ENCODE measurements around the gene CIITA.

CIITA gene

GRCh38 chr16:10871157-10871991 lies 5.6 kb upstream of the CIITA start:
- Histone ChIP-seq H3K36me3 (ENCODE audit: control insufficient read depth, insufficient read depth, low read length) (no peaks in the 10 kb centered on the region), H3K27me3 (ENCODE audit: control insufficient read depth, insufficient read depth, low read length) (no peaks in the 10 kb centered on the region), H3K9me3 (ENCODE audit: control insufficient read depth, insufficient read depth, low read length) (no peaks in the 10 kb centered on the region), H3K4me3 (ENCODE audit: low read depth, low read length) (no peak overlapping the region), H3K4me1 (ENCODE audit: control insufficient read depth, insufficient read depth, low read length) (no peaks in the 10 kb centered on the region), H3K9ac (ENCODE audit: low read depth, low read length) (no peak overlapping the region)

DNA sequence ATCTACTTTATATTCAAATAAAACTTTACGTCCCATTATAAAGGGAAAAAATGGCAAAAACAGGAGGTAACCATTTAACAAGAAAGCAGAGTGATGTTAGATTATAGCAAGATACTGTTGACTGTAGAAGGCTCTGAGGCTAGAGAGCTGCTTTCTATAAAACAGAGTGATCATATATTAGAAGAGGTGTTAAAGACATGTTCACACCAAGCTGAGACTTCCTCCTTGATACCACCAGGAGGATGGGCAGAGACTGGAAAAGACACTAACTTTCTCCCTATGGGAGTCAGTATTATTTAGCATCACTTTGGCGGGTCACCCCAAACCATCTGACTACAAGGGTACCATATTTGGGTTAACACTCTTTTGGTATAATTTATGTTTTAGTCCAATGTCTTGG lies 687 bp upstream of the CIITA start:
- Histone ChIP-seq H3K9me3 (ENCODE audit: control insufficient read depth, insufficient read depth, low read length) (no peaks in the 10 kb centered on the region), H3K4me3 (ENCODE audit: low read depth, low read length) (no peak overlapping the region), H3K4me1 (ENCODE audit: control insufficient read depth, insufficient read depth, low read length) (peaks cover 6% of the 10 kb centered on the region), H3K9ac (ENCODE audit: low read depth, low read length) (no peak overlapping the region), H3K36me3 (ENCODE audit: control insufficient read depth, insufficient read depth, low read length) (no peaks in the 10 kb centered on the region), H3K27me3 (ENCODE audit: control insufficient read depth, insufficient read depth, low read length) (peaks cover 38% of the 10 kb centered on the region)

GRCh38 chr16:10877472-10877946 lies 507 bp downstream of the CIITA start:
- no peaks in the 10 kb centered on the region for H3K9me3 ChIP-seq (ENCODE audit: control insufficient read depth, insufficient read depth, low read length)
- H3K9ac ChIP-seq (ENCODE audit: low read depth, low read length): no peak overlapping the region
- H3K4me3 ChIP-seq (ENCODE audit: low read depth, low read length): no peak overlapping the region
- no peaks in the 10 kb centered on the region for H3K36me3 ChIP-seq (ENCODE audit: control insufficient read depth, insufficient read depth, low read length)
- peaks cover 6% of the 10 kb centered on the region for H3K4me1 ChIP-seq (ENCODE audit: control insufficient read depth, insufficient read depth, low read length)
- H3K27me3 ChIP-seq (ENCODE audit: control insufficient read depth, insufficient read depth, low read length): peaks cover 41% of the 10 kb centered on the region

GRCh38 chr16:10878328-10878643 lies 1.3 kb downstream of the CIITA start:
- Histone ChIP-seq H3K4me1 (ENCODE audit: control insufficient read depth, insufficient read depth, low read length) (peaks cover 6% of the 10 kb centered on the region), H3K4me3 (ENCODE audit: low read depth, low read length) (peak overlapping the region; percentile 47), H3K9ac (ENCODE audit: low read depth, low read length) (no peak overlapping the region), H3K36me3 (ENCODE audit: control insufficient read depth, insufficient read depth, low read length) (no peaks in the 10 kb centered on the region), H3K27me3 (ENCODE audit: control insufficient read depth, insufficient read depth, low read length) (peaks cover 41% of the 10 kb centered on the region), H3K9me3 (ENCODE audit: control insufficient read depth, insufficient read depth, low read length) (no peaks in the 10 kb centered on the region)

DNA sequence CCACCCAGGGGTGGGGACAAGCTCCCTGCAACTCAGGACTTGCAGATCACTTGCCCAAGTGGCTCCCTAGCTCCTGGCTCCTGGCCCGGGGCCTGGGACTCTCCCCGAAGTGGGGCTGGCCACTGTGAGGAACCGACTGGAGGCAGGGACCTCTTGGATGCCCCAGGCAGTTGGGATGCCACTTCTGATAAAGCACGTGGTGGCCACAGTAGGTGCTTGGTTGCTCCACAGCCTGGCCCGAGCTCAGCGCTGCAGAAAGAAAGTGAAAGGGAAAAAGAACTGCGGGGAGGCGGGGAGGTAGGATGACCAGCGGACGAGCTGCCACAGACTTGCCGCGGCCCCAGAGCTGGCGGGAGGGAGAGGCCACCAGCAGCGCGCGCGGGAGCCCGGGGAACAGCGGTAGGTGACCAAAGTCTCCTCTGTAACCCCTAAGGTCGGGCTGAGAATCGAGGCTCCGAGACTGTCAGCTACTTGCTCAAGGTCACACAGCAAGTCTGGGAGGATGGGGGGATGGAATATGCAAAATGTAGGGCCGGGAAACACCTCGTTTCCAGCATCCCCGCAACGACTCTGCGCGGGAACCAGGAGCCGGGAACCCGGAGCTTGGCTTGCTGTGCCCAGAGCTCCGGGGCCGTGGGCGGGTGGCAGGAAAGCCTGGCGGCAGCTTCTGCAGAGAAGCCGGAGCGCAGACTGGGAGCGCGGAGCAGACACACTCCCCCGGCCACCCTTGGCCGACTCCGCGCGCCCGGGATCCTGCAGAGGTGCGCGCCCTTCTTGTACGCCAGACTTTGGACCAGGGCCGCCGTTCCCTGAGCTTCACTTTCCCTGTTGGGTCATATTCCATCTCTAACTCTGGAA lies 1.9 kb downstream of the CIITA start:
- Histone ChIP-seq H3K9me3 (ENCODE audit: control insufficient read depth, insufficient read depth, low read length) (no peaks in the 10 kb centered on the region), H3K4me3 (ENCODE audit: low read depth, low read length) (peak overlapping the region; percentile 47), H3K4me1 (ENCODE audit: control insufficient read depth, insufficient read depth, low read length) (peaks cover 6% of the 10 kb centered on the region), H3K9ac (ENCODE audit: low read depth, low read length) (no peak overlapping the region), H3K27me3 (ENCODE audit: control insufficient read depth, insufficient read depth, low read length) (peaks cover 41% of the 10 kb centered on the region), H3K36me3 (ENCODE audit: control insufficient read depth, insufficient read depth, low read length) (no peaks in the 10 kb centered on the region)

DNA sequence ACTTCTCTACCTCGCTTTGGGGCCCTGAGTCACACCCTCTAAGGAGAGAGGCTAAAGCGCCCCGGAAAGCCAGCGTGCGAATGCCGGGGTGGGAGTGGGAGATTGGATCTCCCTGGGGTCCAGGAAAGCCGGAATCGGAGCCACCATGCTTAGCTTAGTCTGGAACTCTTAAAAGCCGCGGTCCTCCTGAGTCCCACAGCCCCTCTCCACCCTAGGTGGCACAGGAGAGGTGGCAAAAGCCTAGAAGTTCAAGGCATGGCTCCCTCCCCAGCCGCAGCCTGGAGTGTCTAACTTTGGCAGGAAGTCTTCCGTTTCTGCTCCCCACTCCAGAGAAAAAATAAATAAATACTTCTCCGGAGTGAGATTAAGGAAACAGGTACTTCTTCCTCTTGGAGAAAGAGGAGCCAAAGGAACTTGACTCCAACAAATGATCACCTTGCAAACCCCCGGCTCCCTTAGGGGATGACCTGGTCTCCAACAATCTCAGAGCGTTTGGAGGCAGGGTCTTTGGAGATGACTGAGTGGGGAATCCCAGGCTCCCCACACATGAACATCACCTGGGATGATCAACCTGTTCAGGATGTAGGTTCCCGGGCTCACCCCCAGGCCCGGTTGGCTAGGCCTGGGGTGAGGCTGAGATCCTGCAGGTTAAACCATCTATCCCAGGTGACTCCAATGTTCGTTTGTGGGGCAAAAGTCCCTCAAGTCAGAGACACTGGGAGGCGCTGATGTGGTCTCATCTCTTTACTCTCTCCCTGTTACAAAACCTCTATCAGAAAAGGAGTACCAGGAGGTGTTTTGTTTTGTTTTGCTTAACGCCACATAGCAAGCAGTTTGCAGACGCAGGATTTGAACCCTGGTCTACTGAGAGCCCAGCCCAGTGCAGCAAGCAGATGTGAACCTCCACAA lies 2.9 kb downstream of the CIITA start:
- Histone ChIP-seq H3K9ac (ENCODE audit: low read depth, low read length) (no peak overlapping the region), H3K27me3 (ENCODE audit: control insufficient read depth, insufficient read depth, low read length) (peaks cover 41% of the 10 kb centered on the region), H3K9me3 (ENCODE audit: control insufficient read depth, insufficient read depth, low read length) (no peaks in the 10 kb centered on the region), H3K4me3 (ENCODE audit: low read depth, low read length) (peak overlapping the region; percentile 47), H3K36me3 (ENCODE audit: control insufficient read depth, insufficient read depth, low read length) (no peaks in the 10 kb centered on the region), H3K4me1 (ENCODE audit: control insufficient read depth, insufficient read depth, low read length) (peaks cover 6% of the 10 kb centered on the region)

DNA sequence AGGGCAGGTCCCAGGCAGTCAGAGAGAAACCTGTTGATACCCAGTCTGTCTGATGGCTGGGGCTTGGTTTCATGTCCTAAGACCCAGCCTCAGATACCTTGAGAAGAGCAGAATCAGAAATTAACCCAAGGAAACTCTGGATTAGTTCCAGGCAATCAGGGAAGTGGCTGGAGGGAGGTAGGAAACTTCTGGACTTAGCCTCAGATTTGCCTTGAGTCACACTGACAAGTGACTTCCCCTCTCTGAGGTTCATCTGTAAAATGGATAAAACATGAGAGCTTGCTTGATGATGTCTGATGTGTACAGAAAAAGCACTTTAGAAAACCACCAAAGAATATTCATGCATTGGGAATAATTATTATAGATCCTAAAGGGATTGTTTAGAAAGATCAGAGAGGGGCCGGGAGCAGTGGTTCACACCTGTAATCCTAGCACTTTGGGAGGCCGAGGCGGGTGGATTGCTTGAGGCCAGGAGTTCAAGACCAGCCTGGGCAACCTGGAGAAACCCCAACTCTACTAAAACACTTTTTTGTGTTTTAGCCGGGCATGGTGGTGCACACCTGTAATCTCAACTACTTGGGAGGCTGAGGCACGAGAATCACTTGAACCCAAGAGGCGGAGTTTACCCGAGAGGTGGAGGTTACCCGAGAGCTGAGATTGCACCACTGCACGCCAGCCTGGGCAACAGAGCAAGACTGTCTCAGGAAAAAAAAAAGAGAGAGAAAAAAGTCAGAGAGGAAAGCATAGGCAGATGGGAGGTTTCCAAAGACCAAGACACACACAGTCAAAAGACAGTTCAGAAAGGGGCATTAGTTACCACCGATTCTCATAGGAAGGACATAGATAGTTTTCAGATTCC lies 3.8 kb downstream of the CIITA start:
- H3K9ac ChIP-seq (ENCODE audit: low read depth, low read length): no peak overlapping the region
- no peak overlapping the region for H3K4me3 ChIP-seq (ENCODE audit: low read depth, low read length)

DNA sequence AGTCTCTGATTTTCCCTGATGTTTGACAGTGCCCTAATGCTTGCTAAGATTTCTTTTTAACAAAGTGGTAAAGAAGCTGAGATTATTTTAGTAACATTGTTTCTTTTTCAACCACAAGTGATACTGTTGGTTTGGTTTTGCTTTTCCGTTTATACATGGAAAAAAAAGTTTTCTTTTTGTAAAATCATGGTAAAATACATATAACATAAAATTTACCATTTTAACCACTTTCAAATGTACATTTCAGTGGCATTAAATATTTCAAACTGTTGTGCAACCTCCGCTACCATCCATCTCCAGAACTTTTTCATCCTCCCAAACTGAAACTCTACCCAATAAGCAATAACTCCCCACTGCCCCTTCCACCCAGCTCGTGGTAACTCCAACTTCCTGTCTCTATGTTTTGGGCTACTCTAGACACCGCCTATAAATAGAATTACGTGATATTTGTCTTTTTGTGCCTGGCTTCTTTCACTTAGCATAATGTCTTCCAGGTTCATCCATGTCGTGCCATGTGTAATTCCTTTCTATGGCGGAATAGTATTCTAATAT lies 4.6 kb downstream of the CIITA start:
- Histone ChIP-seq H3K9me3 (ENCODE audit: control insufficient read depth, insufficient read depth, low read length) (no peaks in the 10 kb centered on the region), H3K36me3 (ENCODE audit: control insufficient read depth, insufficient read depth, low read length) (no peaks in the 10 kb centered on the region)

More for the DNA sequence above, 3.8 kb downstream of the CIITA start:
- no peaks in the 10 kb centered on the region for H3K36me3 ChIP-seq (ENCODE audit: control insufficient read depth, insufficient read depth, low read length)
- H3K27me3 ChIP-seq (ENCODE audit: control insufficient read depth, insufficient read depth, low read length): peaks cover 41% of the 10 kb centered on the region
- peaks cover 6% of the 10 kb centered on the region for H3K4me1 ChIP-seq (ENCODE audit: control insufficient read depth, insufficient read depth, low read length)
- H3K9me3 ChIP-seq (ENCODE audit: control insufficient read depth, insufficient read depth, low read length): no peaks in the 10 kb centered on the region

GRCh38 chr16:10883004-10883403 lies 6.0 kb downstream of the CIITA start:
- Histone ChIP-seq H3K4me1 (ENCODE audit: control insufficient read depth, insufficient read depth, low read length) (peaks cover 2% of the 10 kb centered on the region), H3K9ac (ENCODE audit: low read depth, low read length) (no peak overlapping the region), H3K36me3 (ENCODE audit: control insufficient read depth, insufficient read depth, low read length) (no peaks in the 10 kb centered on the region), H3K9me3 (ENCODE audit: control insufficient read depth, insufficient read depth, low read length) (no peaks in the 10 kb centered on the region), H3K4me3 (ENCODE audit: low read depth, low read length) (no peak overlapping the region), H3K27me3 (ENCODE audit: control insufficient read depth, insufficient read depth, low read length) (peaks cover 33% of the 10 kb centered on the region)

More for the DNA sequence above, 4.6 kb downstream of the CIITA start:
- no peak overlapping the region for H3K9ac ChIP-seq (ENCODE audit: low read depth, low read length)
- peaks cover 41% of the 10 kb centered on the region for H3K27me3 ChIP-seq (ENCODE audit: control insufficient read depth, insufficient read depth, low read length)
- H3K4me3 ChIP-seq (ENCODE audit: low read depth, low read length): no peak overlapping the region
- H3K4me1 ChIP-seq (ENCODE audit: control insufficient read depth, insufficient read depth, low read length): peaks cover 6% of the 10 kb centered on the region

DNA sequence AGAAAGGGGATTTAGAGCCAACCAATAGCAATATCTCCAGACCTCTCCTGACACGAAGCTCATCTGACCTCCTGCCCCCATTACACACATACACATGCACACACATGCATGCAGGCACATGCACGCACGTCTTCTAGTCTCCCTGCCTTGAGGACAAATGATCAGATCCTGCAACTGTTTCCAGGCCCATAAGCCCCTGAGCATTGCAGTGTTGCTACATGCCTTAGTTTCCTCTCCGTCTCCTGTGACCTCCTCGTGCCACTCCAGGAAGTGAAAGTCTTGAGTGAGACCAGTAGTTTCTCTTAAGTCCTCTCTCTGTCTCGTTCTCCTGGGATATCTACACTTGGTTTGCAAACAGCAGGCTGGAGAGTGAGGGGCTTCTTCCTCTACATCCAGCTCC lies 8.2 kb downstream of the CIITA start:
- Histone ChIP-seq H3K27me3 (ENCODE audit: control insufficient read depth, insufficient read depth, low read length) (peaks cover 10% of the 10 kb centered on the region), H3K4me3 (ENCODE audit: low read depth, low read length) (no peak overlapping the region), H3K9me3 (ENCODE audit: control insufficient read depth, insufficient read depth, low read length) (no peaks in the 10 kb centered on the region), H3K9ac (ENCODE audit: low read depth, low read length) (no peak overlapping the region), H3K36me3 (ENCODE audit: control insufficient read depth, insufficient read depth, low read length) (no peaks in the 10 kb centered on the region), H3K4me1 (ENCODE audit: control insufficient read depth, insufficient read depth, low read length) (no peaks in the 10 kb centered on the region)
